Cardiac muscle cell (in vitro differentiated cells and primary cell): ENCODE results near the gene LARGE1. TPM values are rescaled to one million over a fixed set of nuclear protein-coding genes. Genes with fewer than 3 reads are reported as not detected.

Source experiments
- DNase-seq, 2 donors: peaks; one replicate each; pipeline versions ENCODE4 v3.0.0 to v3.0.0-alpha.2; 2010 to 2017; ENCODE audit warnings: low read depth in 1 of 2, low spot score in 1 of 2
- H3K27ac ChIP-seq: fragments of 200-600 bp; sonication (generic); 2 replicates; pipeline ENCODE4 v1.5.1; 2016
- H3K27me3 ChIP-seq: fragments of 200-600 bp; sonication (generic); 2 replicates; pipeline ENCODE4 v1.6.0; 2016; ENCODE audit warnings: control low read depth
- H3K36me3 ChIP-seq: fragments of 200-600 bp; sonication (generic); 2 replicates; pipeline ENCODE4 v1.5.1; 2016; ENCODE audit warnings: control low read depth
- H3K4me1 ChIP-seq: fragments of 200-600 bp; sonication (generic); 2 replicates; pipeline ENCODE4 v1.8.1; 2017; ENCODE audit warnings: low read depth, mild to moderate bottlenecking, mixed run types
- H3K4me3 ChIP-seq: fragments of 200-600 bp; sonication (generic); 2 replicates; pipeline ENCODE4 v1.5.1; 2016; ENCODE audit warnings: mild to moderate bottlenecking
- H3K9me3 ChIP-seq: fragments of 200-600 bp; sonication (generic); 2 replicates; pipeline ENCODE4 v1.5.1; 2017; ENCODE audit warnings: low read depth, mild to moderate bottlenecking, control low read depth
- polyA plus RNA-seq: library from polyadenylated mRNA; unstranded; fragments of >200 nt; fragmentation: Nextera tagmentation; extraction: Ambion mirVana; gene quantifications from 2 replicates; pipeline ENCODE4 v1.2.1, GENCODE V29; 2016
- total RNA-seq: library from RNA; depleted of rRNA; stranded (reverse); fragments of >200 nt; gene quantifications from 2 replicates; pipeline ENCODE4 v1.2.3, GENCODE V29; 2016
- TF ChIP-seq, protein P1 (sequence below): IDR thresholded peaks from 2 replicates; pipeline ENCODE4 v1.5.1; 2012; ENCODE audit warnings: low read depth, mild to moderate bottlenecking, low read length

Gene LARGE1
- total and polyA plus RNA-seq, 2 experiments from 2014 or later = 18.4 to 34.3 TPM

DNA sequence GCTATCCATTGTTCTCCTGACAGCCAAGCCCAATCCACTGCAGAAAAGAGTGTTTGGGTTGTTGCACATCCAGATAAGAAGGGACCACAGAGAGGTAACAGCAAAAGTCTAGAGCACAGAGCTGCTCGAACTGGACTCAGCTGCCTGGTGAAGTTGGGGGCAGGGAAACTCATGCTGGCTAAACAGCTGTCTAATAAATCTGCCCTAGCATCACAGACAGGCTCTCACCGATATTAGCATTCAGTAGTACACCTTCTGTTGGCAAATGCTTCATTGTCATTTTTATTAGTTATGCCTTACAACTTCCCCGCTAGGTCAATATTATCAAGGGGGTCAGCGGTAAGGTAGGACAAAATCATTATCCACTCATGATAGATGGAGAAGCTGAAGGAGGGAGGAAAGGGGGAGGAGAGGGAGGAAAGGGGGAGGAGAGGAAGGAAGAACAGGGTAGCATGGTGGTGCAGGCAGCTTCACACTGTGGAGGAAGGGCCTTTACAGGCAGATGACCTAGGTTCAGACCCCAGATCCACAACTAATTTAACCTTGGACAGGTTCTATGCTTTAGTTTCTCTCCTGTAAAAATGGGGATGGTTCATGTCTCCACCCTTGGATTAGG, 102.7 kb downstream of the LARGE1 start:
- DNase-seq = no peak
- no peak overlapping the region for H3K27ac ChIP-seq
- TF ChIP-seq, protein P1, sequence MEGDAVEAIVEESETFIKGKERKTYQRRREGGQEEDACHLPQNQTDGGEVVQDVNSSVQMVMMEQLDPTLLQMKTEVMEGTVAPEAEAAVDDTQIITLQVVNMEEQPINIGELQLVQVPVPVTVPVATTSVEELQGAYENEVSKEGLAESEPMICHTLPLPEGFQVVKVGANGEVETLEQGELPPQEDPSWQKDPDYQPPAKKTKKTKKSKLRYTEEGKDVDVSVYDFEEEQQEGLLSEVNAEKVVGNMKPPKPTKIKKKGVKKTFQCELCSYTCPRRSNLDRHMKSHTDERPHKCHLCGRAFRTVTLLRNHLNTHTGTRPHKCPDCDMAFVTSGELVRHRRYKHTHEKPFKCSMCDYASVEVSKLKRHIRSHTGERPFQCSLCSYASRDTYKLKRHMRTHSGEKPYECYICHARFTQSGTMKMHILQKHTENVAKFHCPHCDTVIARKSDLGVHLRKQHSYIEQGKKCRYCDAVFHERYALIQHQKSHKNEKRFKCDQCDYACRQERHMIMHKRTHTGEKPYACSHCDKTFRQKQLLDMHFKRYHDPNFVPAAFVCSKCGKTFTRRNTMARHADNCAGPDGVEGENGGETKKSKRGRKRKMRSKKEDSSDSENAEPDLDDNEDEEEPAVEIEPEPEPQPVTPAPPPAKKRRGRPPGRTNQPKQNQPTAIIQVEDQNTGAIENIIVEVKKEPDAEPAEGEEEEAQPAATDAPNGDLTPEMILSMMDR = no peak

DNA sequence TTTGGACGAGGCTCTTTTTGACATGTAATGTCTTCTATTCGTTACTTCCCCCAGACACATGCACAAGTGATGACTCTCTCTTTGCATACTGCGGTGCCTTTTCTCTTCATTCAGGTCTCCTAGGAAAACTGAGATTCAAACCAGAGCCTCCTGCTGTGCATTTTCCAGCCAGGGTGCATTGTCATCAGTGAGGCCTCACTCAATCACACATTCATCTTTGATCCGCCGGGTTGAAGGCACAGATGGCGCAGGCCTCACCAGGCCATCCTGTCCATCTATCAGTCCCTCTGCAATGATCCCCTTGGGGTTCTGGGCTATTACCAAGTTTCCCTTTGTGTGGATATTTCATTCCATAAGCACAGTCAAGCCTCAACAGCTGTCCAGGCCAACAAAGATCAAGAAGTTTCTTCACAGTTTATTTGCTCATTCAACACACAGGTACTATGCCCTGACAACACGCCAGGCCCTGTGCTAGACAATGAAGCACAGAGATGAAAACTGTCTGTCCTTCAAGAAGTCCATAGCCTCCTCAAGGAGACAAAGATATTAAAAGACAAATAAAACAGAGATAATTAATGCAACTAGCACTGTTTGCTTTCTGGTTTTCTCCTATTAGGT, 107.8 kb downstream of the LARGE1 start:
- Histone ChIP-seq H3K27me3 (no peaks in the 10 kb centered on the region), H3K27ac (no peak overlapping the region), H3K9me3 (peaks cover 2% of the 10 kb centered on the region), H3K4me1 (peaks cover 8% of the 10 kb centered on the region), H3K4me3 (no peak overlapping the region), H3K36me3 (no peaks in the 10 kb centered on the region)
- TF ChIP-seq, protein P1 = no peak
- no peak for DNase-seq

More for the DNA sequence above, 102.7 kb downstream of the LARGE1 start:
- Histone ChIP-seq H3K4me3 (no peak overlapping the region), H3K27me3 (no peaks in the 10 kb centered on the region), H3K9me3 (peaks cover 2% of the 10 kb centered on the region), H3K4me1 (no peaks in the 10 kb centered on the region), H3K36me3 (no peaks in the 10 kb centered on the region)

DNA sequence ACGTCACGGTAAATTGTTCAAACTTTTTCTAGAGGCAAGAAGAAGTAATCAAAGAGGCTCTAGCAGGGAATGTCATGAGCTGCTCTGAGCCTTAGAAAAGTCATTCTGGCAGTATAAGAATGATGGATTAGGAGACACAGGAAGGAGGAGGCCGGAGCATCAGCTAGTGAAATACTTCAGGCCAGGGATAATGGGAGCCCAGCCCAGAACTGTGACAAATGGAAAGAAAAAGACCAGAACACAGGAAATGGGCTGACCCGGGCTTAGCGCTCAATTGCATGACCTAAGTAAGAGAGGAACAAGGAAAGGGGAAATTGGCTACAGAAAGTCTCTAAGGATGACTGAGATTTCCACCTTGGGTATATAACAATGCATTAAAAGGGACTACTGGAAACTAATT, 108.6 kb downstream of the LARGE1 start:
- no peak overlapping the region for H3K27ac ChIP-seq
- H3K4me3 ChIP-seq = no peak overlapping the region
- H3K9me3 ChIP-seq = peaks cover 2% of the 10 kb centered on the region
- DNase-seq = peak; percentile 15 to 64
- H3K36me3 ChIP-seq = no peaks in the 10 kb centered on the region
- no peaks in the 10 kb centered on the region for H3K27me3 ChIP-seq
- H3K4me1 ChIP-seq = peaks cover 8% of the 10 kb centered on the region
- TF ChIP-seq, protein P1 = no peak

DNA sequence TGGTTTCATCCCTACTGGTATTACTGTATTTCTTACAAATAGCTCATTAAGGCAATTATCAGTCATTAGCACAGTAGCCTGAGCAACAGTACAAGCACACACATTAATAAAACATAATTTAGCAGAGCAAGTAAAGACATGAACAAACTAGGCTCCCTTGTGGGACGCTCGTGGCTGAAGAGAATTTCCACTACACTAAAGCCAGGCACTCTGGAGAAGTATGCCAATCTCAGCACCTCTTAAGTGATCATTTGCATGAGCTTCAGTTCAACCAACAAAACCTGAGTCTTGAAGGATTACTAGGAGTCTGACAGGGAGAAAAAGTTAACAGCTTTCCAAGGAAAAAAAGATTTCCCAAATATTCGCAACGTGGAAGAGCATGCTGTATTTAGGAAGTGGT, 109.1 kb downstream of the LARGE1 start:
- no peak overlapping the region for H3K27ac ChIP-seq
- TF ChIP-seq, protein P1 = no peak
- DNase-seq = peak in 1 of 2 donors; percentile 12

DNA sequence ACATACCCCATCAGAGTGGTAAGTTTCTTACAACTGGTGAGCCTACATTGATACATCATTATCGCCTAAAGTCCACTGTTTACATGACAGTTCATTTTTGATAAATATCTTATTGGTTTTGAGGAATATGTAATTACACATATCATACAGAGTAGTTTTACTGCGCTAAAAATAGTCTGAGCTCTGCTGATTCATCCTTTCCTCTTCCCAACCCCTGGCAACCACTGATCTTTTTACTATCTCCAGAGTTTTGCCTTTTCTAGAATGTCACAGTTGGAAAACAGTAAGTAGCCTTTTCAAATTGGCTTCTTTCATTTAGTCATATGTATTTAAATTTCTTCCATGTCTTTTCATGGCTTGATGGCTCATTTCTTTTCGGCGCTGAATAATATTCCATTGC, 112.8 kb downstream of the LARGE1 start:
- H3K36me3 ChIP-seq = no peaks in the 10 kb centered on the region

More for the DNA sequence above, 109.1 kb downstream of the LARGE1 start:
- H3K4me3 ChIP-seq = no peak overlapping the region
- H3K27me3 ChIP-seq = no peaks in the 10 kb centered on the region
- no peaks in the 10 kb centered on the region for H3K36me3 ChIP-seq
- no peaks in the 10 kb centered on the region for H3K9me3 ChIP-seq
- peaks cover 8% of the 10 kb centered on the region for H3K4me1 ChIP-seq

More for the DNA sequence above, 112.8 kb downstream of the LARGE1 start:
- Histone ChIP-seq H3K4me1 (peaks cover 8% of the 10 kb centered on the region), H3K9me3 (no peaks in the 10 kb centered on the region), H3K4me3 (no peak overlapping the region), H3K27me3 (no peaks in the 10 kb centered on the region), H3K27ac (no peak overlapping the region)
- peak in 1 of 2 donors; percentile 19 for DNase-seq
- TF ChIP-seq, protein P1 = no peak
